K562 (cell line): Measurements from ENCODE around the gene FMOD. TPM values are rescaled to one million over a fixed set of nuclear protein-coding genes. Genes with fewer than 3 reads are reported as not detected.
A peak's percentile ranks its signal among the peaks of the same experiment; 100 is the strongest.

Experiments used
- ESRRA ChIP-seq: fragments of 450-650 bp; IDR thresholded peaks from 2 replicates; pipeline ENCODE4 v1.6.1; 2014; ENCODE audit warnings: low read depth, mild to moderate bottlenecking, moderate library complexity, borderline replicate concordance
- NFIC ChIP-seq: fragments of 450-650 bp; IDR thresholded peaks from 2 replicates; pipeline ENCODE4 v1.6.1; 2017; ENCODE audit warnings: mild to moderate bottlenecking, inconsistent platforms
- NFRKB ChIP-seq: fragments of 450-650 bp; IDR thresholded peaks from 2 replicates; pipeline ENCODE4 v1.6.1; 2016; ENCODE audit warnings: low read depth
- NR2C1 ChIP-seq, 2 experiments: fragments of 450-650 bp; IDR thresholded peaks; 2 replicates each; pipeline ENCODE4 v1.6.1; 2017; ENCODE audit warnings: mild to moderate bottlenecking in 2 of 2, antibody characterized with exemption in 1 of 2, inconsistent platforms in 1 of 2, missing compliant biosample characterization in 1 of 2, missing genetic modification characterization in 1 of 2
- NR4A1 ChIP-seq, 2 experiments: fragments of 250-450 bp in 1 of 2; fragments of 450-650 bp in 1 of 2; sonication (Bioruptor Pico) in 1 of 2; IDR thresholded peaks; 2 replicates each; pipeline versions ENCODE4 v1.4.0 to v1.6.1; 2016 to 2020; ENCODE audit warnings: mild to moderate bottlenecking in 2 of 2, missing compliant biosample characterization in 1 of 2, missing genetic modification characterization in 1 of 2, moderate library complexity in 1 of 2
- PBX2 ChIP-seq, 2 experiments: IDR thresholded peaks in 1 of 2; conservative IDR thresholded peaks in 1 of 2; 2 replicates each; pipeline ENCODE4 v1.6.1; 2016; ENCODE audit warnings: low read depth in 2 of 2, mild to moderate bottlenecking in 1 of 2, missing compliant biosample characterization in 1 of 2, missing genetic modification characterization in 1 of 2, moderate library complexity in 1 of 2
- SAP30 ChIP-seq: fragments of 200-600 bp; sonication (generic); IDR thresholded peaks from 2 replicates; pipeline ENCODE4 v1.6.1; 2012; ENCODE audit warnings: borderline replicate concordance, low read depth, mild to moderate bottlenecking, moderate library complexity, low read length, control low read depth, inconsistent platforms; ENCODE audit not compliant: insufficient read depth, poor library complexity, severe bottlenecking
- TGIF2 ChIP-seq: sonication (generic); formaldehyde crosslinking; IDR thresholded peaks from 2 replicates; pipeline ENCODE4 v1.8.1; 2022; ENCODE audit warnings: mild to moderate bottlenecking, missing genetic modification reagents, moderate library complexity
- ZFP36 ChIP-seq: fragments of 150-350 bp; IDR thresholded peaks from 2 replicates; pipeline ENCODE4 v1.6.1; 2018; ENCODE audit warnings: low read length, low read depth; ENCODE audit not compliant: partially characterized antibody
- ZNF24 ChIP-seq: fragments of 450-650 bp; IDR thresholded peaks from 2 replicates; pipeline ENCODE4 v1.6.1; 2016
- ZNF436 ChIP-seq: fragments of 250-450, 450-650 bp; sonication (Bioruptor Pico); formaldehyde crosslinking; IDR thresholded peaks from 2 replicates; pipeline ENCODE4 v1.7.0; 2020; ENCODE audit warnings: mild to moderate bottlenecking
- ZNF561 ChIP-seq: fragments of 450-650 bp; formaldehyde crosslinking; conservative IDR thresholded peaks from 2 replicates; pipeline ENCODE4 v1.4.0; 2020; ENCODE audit warnings: mild to moderate bottlenecking, moderate library complexity
- ZSCAN29 ChIP-seq: fragments of 450-650 bp; IDR thresholded peaks from 2 replicates; pipeline ENCODE4 v1.6.1; 2017
- polyA plus RNA-seq, 8 experiments: library from polyadenylated mRNA; depleted of rRNA in 4 of 8; stranded (reverse) in 5 of 8; unstranded in 3 of 8; fragments of >200 nt; fragmentation: Nextera tagmentation in 2 of 8; fragmentation: Illumina TruSeq in 1 of 8; extraction: Ambion mirVana in 2 of 8; extraction: Trizol in 1 of 8; gene quantifications; 2 replicates each; pipeline versions ENCODE4 v1.2.1 to v1.2.3, GENCODE V29; 2011 to 2014; ENCODE audit warnings: inconsistent platforms in 1 of 8, missing spikeins in 1 of 8
- total RNA-seq, 7 experiments: library from RNA; depleted of rRNA in 6 of 7; stranded (reverse); fragments of >200 nt in 6 of 7; fragmentation: Illumina TruSeq in 2 of 7; extraction: Trizol in 2 of 7; gene quantifications; 2 replicates each; pipeline versions ENCODE4 v1.2.1 to v1.2.3, GENCODE V29; 2011 to 2021; ENCODE audit warnings: low replicate concordance in 1 of 7
- TF ChIP-seq, protein P1 (sequence below): fragments of 250-450 bp; sonication (Bioruptor Pico); IDR thresholded peaks from 2 replicates; pipeline ENCODE4 v1.9.0; 2021; ENCODE audit warnings: mild to moderate bottlenecking, inconsistent platforms
- TF ChIP-seq, protein P2 (sequence below): sonication (generic); formaldehyde crosslinking; IDR thresholded peaks from 2 replicates; pipeline ENCODE4 v1.8.0; 2022; ENCODE audit warnings: mild to moderate bottlenecking, missing genetic modification reagents

FMOD gene
- total and polyA plus RNA-seq, 9 of the 15 experiments (the other 6 are each of a cell fraction or from before 2014, with no cell fraction given): 0.03 to 0.13 (median 0.03) TPM; not detected in 6

- TF ChIP-seq, protein P1, sequence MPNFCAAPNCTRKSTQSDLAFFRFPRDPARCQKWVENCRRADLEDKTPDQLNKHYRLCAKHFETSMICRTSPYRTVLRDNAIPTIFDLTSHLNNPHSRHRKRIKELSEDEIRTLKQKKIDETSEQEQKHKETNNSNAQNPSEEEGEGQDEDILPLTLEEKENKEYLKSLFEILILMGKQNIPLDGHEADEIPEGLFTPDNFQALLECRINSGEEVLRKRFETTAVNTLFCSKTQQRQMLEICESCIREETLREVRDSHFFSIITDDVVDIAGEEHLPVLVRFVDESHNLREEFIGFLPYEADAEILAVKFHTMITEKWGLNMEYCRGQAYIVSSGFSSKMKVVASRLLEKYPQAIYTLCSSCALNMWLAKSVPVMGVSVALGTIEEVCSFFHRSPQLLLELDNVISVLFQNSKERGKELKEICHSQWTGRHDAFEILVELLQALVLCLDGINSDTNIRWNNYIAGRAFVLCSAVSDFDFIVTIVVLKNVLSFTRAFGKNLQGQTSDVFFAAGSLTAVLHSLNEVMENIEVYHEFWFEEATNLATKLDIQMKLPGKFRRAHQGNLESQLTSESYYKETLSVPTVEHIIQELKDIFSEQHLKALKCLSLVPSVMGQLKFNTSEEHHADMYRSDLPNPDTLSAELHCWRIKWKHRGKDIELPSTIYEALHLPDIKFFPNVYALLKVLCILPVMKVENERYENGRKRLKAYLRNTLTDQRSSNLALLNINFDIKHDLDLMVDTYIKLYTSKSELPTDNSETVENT (CRISPR knock-in tag): peak; percentile 48; the same call in 1 of the 2 replicates
- TF ChIP-seq NR2C1 (IDR thresholded peaks at IDR 0.05) (peak; percentile 18; the same call in 1 of the 2 replicates), NR2C1 (tag; IDR thresholded peaks at IDR 0.05) (peak; percentile 36; the same call in 1 of the 2 replicates), NFIC (peak; percentile 11), ZSCAN29 (no peak), ZNF561 (CRISPR knock-in tag) (no peak), ZNF24 (no peak), NFRKB (peak; percentile 75), SAP30 (peak; percentile 45), PBX2 (CRISPR knock-in tag; IDR thresholded peaks at IDR 0.05; ENCODE audit: low read depth) (no peak), PBX2 (tag; conservative IDR thresholded peaks at IDR 0.05; ENCODE audit: low read depth) (0 out of 2 replicates have a peak, but pooled peaks have one; percentile 7), ZNF436 (CRISPR knock-in tag) (peak; percentile 99), TGIF2 (CRISPR knock-in tag) (0 out of 2 replicates have a peak, but pooled peaks have one; percentile 68), NR4A1 (CRISPR knock-in tag; IDR thresholded peaks at IDR 0.05) (no peak), NR4A1 (tag; IDR thresholded peaks at IDR 0.05) (peak; percentile 73), ESRRA (peak; percentile 52; the same call in 1 of the 2 replicates), ZFP36 (peak; percentile 100)
- TF ChIP-seq, protein P2, sequence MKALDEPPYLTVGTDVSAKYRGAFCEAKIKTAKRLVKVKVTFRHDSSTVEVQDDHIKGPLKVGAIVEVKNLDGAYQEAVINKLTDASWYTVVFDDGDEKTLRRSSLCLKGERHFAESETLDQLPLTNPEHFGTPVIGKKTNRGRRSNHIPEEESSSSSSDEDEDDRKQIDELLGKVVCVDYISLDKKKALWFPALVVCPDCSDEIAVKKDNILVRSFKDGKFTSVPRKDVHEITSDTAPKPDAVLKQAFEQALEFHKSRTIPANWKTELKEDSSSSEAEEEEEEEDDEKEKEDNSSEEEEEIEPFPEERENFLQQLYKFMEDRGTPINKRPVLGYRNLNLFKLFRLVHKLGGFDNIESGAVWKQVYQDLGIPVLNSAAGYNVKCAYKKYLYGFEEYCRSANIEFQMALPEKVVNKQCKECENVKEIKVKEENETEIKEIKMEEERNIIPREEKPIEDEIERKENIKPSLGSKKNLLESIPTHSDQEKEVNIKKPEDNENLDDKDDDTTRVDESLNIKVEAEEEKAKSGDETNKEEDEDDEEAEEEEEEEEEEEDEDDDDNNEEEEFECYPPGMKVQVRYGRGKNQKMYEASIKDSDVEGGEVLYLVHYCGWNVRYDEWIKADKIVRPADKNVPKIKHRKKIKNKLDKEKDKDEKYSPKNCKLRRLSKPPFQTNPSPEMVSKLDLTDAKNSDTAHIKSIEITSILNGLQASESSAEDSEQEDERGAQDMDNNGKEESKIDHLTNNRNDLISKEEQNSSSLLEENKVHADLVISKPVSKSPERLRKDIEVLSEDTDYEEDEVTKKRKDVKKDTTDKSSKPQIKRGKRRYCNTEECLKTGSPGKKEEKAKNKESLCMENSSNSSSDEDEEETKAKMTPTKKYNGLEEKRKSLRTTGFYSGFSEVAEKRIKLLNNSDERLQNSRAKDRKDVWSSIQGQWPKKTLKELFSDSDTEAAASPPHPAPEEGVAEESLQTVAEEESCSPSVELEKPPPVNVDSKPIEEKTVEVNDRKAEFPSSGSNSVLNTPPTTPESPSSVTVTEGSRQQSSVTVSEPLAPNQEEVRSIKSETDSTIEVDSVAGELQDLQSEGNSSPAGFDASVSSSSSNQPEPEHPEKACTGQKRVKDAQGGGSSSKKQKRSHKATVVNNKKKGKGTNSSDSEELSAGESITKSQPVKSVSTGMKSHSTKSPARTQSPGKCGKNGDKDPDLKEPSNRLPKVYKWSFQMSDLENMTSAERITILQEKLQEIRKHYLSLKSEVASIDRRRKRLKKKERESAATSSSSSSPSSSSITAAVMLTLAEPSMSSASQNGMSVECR (CRISPR knock-in tag): peak; percentile 62
These were observed 45.8 kb downstream of the FMOD start, which contains the start of gene BTG2 (continued) for GRCh38 chr1:203304919-203305808.
